ENCODE measurements around the gene ADRA2B. TPM values are rescaled to one million over a fixed set of nuclear protein-coding genes. Genes with fewer than 3 reads are reported as not detected.
A peak's percentile ranks its signal among the peaks of the same experiment; 100 is the strongest.
"Not testable (repeated sequence)": the region's sequence is repeated elsewhere in the genome, so short reads cannot be mapped to it uniquely, and the experiment has no call there.

Gene ADRA2B
- total RNA-seq, 1 experiment from 2014 or later: not detected

DNA sequence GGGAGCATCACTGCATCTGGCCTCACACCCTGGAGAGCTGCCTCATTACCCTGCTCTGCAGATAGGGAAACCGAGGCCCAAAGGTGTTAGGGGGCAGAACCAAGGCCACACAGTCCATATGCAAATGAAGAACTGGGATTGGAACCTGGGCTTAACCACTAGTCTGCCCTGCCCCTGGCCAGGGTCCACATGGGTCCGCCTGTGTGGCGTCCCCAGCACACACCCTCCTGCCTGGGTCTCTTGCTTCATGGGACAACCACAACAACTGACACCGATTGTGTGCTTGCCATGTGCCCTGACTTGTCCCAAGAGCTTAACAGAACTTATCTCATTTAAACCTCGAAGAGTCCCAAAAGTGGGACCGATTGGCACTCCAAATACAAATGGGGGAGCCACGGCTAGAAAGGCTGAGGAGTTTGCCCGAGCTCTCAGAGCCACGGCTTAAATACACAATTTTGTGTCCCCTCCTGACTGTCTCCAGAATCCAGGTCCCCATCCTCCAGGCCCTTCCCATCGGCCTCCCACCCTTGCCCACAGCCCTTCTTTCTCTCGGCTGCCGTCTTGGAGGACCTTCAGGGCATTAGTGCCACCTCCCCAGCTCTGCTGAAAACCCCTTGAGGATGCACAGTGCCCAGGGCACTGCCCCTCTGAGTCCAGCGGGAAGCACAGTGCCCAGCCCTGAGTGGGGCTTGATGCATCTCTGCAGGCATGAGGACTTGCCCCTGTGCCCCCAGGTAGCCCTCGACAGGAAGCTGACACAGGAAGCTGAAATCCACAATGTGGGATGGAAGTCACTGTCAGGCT is 34.6 kb upstream of the ADRA2B start:
- no peak for DNase-seq (ENCODE audit: extremely low read depth, low read depth)

DNA sequence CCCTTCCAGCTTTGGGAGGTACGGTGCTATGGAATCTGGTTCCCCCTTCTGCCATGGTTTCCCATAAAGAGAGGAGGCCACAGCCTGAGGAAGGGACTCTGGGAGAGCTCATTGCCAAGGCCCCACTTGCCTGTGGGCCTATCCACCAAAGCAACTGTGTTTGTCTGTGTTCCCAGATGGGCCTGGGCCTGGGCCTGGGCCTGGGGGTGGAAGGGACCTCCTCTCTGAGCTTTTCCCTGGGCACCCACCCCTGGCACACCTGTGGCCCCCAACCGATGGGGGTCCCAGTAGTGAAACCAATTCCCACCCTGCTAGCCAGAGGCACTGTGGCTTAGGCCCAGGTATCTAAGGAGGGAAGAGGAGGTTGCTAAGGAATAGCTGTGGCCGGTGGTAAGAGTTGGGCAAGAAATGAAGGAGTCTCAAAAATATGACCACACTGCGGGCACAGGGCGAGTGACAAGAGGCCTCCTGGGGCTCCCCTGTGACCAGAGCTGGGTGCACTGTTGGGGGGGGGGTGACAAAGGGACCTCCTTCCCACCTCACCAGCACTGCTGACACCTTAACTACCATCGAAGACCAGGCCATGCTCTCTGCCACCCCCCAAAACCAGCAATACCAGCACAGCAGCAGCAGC is 33.8 kb upstream of the ADRA2B start:
- DNase-seq (ENCODE audit: extremely low read depth, low read depth): no peak

DNA sequence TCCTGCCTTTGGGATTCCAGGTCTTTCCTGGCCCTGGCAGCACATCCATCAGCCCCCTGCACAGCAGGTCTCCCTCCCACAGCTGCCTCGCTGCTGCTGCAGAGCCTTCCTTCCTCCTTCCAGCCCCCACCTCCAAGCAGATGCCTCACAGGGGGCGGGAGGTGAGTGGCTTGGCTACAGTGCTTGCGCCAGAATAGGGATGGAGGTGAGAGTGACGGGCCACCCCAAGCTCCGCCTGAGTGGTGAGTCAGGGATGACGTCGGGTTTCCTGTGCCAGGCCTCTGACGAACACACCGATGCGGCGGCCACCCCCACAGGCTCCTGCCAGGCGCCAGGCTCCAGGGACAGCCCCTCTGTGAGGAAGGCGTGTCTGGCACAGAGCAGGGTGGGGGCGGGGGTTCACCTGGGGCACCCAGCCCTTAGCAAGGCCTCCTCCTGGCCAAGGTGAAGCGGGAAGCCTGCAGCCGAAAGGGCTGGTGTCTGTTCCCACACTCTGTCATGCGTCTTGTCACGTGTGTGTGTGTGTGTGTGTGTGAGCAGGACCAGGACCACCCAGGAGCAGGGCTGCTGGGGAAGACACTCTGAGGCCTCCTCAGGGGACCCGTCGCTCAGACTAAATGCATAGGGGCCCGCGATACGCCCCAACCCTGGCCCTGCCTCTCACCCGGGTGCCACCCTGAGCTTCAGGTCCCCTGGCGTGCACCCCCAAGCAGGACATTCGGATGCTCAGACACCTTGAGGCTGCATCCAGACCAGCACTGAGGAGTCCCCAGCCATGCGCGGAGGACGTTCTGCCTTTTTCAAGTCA is 32.2 kb upstream of the ADRA2B start:
- peak; percentile 87 for DNase-seq (ENCODE audit: extremely low read depth, low read depth)

DNA sequence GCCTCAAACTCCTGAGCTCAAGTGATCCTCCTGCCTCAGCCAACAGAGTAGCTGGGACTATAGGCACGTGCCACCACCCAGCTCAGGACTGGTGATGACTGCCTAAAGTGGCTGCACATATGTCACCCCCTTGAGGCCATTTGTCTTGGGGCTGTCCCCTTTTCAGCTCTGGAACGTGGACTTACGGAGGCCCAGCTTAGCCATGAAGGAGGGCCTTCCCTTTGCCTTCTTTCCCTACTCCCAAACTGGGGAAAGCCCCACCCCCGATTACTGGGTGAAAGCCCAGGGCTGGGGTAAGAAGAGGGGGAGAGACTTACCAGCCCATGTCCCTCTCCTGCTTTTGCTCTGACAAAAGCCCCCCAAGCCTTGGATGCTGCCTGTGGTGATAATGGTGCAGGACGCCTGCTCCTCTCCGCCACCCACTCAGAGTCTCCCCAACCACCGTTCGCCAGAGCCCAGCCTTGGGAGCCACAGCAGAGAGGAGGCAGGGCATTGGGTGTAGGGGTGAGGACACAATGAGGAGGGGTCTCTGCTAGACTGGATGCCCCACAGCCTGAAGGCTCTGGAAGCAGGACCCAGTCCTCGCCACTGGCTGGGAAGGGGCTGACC is 31.3 kb upstream of the ADRA2B start:
- DNase-seq (ENCODE audit: extremely low read depth, low read depth): no peak

DNA sequence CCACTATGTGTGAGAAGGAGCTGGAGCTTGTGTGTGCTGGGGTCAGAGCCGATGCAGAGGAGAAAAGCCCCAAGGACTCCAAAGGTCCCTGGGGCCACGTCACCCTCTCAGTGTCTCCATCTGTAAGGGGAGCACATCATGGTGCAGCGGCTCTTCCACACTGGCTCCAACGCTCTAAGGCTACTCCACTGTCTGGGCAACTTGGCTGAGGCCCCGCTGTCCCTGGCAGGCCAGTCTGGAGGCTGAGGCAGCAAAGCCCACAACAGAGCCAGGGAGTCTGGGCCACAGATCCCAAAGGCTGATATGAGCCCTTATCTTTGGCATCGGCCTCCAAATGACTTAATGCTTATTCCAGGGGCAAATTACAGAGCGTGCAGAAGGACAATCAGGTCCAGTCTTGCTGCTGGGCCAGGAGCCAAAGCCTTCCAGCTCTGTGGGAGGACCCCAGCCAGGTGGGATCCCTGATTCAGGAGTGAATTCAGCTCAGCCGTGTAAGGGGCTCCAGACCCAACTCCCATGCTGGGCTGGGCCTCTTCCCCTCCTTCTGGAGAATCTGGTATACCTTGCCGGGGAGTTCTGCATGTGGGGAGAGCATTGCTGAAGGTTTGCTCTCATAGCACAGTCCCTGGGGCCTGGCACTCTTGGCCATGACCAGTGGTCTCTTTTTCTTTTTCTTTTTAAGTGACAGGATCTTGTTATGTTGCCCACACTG is 30.7 kb upstream of the ADRA2B start:
- no peak for DNase-seq (ENCODE audit: extremely low read depth, low read depth)

DNA sequence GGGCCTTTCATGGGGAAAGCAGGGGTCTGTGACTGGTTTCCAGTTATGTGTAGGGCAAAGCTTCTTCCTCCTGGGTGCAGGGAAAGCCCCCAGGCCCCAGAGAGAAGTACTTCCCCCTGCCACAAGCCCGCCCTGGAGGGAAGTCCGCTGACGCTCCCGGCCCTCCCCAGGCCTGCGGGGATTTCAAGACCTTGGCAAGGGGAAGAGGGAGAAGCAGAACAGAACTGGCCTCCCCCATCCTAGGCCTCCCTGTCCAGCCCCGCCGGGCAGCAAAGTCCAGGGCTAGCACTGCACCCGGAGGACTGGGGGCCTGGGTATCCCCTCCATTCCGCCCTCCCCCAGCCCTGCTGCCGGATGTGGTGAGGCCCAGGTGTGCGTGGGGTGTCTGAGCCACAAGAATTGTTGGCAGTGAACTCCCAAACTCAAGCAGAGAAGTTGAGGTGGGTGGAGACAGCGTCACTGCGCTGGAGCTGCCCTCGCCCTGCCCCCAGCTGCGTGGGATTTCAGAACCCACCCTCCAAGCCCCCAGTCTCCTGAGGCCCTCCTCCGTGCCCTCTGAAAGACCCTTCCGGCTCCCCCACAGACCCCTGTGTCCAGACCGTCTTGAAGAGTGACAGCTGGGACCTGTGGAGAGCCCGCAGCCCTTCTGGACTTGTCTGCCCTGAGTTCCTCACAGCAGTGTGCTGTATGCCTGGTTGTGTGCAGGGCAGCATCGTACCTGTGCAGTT is 29.9 kb upstream of the ADRA2B start:
- no peak for DNase-seq (ENCODE audit: extremely low read depth, low read depth)

DNA sequence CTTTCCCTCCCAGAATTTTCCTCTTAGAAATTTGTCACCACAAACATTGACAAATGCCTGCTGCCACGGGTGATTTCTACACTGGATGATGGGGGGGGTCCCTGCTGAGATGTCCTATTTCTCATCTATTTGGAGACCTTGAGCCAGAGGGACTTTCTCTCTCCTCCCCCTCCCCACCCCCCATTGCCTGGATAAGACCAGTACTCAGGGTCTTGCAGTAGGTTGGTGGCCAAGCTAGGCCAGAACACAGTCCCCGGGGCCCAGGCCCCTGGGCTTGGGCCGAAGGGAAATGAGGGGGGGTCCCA is 29.4 kb upstream of the ADRA2B start:
- no peak for DNase-seq (ENCODE audit: extremely low read depth, low read depth)

DNA sequence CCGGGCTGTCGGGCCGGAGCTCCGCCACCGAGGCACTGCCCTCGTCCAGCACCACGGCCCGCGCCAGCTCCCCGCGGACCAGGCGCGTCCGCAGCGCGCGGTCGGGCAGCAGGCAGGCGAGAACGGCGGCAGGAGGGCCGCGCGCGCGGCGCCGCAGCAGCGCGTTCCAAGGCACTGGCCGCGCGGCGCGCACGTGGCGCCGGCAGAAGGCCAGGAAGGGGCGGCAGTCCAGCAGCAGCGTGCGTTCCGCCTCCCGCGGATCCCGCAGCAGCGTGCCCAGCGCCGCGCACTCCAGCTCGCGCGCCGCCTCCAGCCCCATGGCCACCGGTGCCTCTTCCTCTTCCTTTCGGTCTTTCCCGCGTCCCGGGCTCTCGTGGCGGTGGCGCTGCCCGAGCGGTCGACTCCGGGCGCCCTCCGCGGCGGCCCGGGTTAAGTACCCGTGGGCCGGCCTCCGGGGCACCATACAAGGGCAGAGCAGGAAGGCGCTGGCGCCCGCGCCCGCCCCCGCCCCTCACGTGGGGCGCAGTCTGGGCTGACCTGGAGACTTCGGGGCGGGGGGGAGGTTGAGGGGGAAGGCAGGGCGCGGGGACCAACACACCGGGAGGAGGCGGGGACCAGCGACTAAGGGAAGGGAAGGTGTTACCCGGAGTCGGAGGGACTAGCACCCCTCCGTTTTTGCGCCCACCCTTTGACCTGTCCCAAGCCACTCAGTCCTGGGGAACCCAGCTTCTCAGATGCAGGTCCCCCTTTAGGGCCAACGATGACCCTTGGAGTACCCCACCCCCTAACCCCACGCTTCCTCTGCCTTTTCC is 28.9 kb upstream of the ADRA2B start, which contains the start of gene DUSP2:
TSS of gene DUSP2 (minus strand) at position 405 of the 812 bp plus-strand sequence. CDS start at position 319, 86 bp downstream.
- peak; percentile 50 for DNase-seq (ENCODE audit: extremely low read depth, low read depth)

DNA sequence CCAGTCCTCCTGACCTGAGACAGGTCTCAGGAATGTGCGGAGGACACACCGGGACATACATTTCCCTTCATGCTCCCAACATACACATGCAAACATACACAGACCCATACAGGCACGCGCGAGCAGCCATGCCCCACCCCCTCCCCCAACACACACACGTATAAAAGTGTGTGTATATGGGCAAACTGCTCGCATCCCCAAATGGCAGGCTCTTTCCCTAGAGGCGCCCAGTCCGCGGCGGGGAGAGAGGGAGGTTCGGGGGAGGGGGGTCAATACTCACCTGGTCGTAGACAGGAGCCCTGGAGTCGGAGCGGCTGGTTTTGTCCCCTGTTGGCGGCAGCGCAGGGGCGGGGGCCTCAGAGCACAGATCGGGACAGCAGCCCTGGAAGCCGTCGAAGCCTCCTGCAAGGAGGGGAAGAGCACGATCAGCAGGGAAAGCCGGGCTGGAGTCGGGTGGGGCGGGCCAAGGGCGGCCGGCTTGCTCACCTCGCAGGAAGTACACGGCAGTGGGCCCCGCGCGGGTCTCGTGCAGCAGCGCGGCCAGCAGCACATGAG is 28.2 kb upstream of the ADRA2B start:
- no peak for DNase-seq (ENCODE audit: extremely low read depth, low read depth)

DNA sequence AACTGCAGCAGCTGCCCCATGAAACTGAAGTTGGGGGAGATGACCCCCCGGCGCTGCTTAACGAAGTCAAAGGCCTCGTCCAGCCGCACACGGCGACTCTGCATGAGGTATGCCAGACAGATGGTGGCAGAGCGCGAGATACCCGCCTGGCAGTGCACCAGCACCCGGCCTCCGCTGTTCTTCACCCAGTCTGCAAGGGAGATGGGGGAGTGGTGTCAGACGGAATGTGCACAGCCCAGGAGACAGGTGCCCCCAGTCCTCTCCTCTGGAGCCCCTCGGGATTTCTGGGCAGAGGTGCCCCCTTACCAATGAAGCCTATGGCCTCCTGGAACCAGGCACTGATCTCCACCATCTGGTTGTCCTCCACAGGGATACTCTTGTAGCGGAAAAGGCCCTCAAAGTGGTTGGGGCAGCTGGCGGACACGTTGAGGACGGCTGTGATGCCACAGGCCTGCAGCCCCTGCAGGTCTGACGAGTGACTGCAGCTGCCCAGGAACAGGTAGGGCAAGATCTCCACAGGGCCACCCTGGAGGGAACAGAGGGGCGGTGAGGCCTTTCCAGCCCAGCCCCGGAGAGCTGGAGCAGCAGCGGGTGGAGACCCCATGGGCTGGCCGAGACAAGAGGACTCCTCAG is 27.6 kb upstream of the ADRA2B start:
- DNase-seq (ENCODE audit: extremely low read depth, low read depth): no peak

DNA sequence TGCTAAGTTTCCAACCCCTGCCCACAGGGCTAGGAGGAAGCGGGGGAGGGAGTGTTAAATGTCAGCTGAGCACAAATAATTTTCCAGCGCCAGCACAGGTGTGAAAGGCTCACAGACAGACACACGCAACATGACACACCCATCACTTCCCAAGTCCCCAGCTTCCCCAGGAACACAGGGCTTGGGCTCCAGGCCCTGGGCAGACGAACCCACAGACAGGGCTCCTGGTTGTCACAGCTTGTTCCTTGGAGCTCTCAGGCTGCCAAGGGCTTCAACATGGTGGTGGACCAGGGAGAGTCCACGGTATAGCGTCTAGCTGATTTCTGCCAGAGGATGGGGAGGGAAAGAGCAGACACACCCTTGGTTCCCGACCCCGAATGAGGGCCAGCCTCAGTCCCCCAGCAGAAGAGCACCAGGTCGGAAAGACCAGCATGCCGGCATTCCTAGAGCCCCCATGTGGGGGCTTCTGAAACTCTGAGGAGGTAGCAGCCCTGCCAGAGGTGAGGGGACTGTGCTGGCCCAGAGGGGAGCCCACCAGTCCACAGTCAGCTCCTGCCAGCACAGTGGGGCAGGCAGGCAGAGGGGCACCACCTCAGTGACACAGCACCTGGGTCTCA is 27.0 kb upstream of the ADRA2B start:
- no peak for DNase-seq (ENCODE audit: extremely low read depth, low read depth)

DNA sequence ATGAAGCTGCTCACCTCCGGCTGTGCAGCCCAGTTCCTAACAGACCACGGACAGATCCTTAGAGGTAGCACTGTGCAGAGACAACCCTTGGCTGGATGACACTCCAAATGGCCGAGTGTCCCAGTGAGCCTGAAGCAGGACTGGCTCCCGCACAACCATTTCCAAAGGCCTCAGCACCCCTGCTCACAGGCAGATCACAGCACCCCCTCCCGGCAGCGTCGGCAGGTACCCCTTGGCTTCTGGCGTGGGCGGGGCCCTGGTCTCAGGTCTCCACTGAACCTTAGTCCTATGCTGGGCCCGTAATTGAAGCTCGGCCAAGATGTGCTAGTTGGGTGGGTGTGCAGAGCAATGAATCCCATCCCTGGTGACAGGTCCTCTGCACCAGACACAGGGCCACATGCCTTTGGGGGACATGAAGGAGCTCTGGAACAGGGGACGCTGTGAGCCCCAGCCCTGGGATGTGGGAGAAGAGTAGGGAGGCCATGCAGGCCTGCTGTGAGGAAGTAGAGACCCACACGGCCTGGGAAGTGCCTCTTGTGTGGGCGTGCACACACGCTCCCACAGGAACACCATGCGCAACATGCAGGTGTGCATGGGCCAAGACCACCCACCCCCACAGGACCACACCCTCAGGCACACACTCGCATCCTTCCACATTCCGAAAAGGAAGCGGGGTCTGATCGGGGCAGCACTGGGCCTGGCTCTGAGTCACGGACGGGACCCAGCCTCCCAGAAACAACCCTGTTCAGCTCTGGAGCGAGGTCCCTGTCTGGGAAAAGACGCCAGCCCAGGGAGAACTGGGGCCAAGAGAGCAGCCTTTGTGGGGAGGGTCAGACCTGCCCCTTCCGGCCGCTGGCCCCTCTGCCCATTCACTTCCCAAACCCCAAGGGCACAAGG is 26.1 kb upstream of the ADRA2B start:
- DNase-seq (ENCODE audit: extremely low read depth, low read depth): no peak

DNA sequence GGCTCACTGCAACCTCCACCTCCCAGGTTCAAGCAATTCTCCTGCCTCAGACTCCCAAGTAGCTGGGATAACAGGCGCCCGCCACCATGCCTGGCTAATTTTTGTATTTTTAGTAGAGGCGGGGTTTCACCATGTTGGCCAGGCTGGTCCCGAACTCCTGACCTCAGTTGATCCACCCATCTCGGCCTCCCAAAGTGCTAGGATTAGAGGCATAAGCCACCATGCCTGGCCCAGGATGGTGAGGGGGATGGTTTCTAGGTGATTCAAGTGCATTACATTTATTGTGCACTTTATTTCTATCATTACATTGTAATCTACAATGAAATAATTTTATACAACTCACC is 25.2 kb upstream of the ADRA2B start:
- not testable (repeated sequence) for DNase-seq (ENCODE audit: extremely low read depth, low read depth)

DNA sequence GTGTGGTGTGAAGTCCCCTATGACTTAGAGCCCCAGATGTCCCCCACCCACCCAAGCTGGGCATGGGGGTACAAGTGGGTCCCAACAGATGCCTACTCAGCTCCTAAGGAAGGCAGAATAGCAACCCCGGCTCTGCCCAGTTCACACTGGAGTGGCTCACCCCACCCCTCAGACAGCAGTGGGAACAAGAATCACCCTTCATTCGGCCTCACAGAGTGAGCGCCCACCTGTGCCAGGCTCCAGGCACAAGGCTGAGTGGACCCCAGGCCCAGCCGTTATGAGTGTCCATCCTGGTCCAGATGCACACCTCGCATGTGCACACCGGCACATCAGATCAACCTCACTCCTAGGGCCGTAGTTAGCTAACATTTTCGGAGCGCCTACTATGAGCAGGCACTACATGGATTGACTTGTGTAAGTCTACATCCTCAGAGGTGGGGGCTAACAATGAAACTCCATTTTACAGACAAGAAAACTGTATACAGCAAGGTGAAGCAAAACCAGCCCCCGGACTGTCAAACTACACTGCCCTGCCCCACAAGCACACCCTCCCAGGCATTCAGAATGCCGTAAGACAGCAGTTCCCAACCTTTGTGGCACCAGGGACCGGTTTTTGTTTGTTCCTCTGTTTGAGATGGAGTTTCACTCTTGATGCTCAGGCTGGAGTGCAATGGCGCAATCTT is 24.7 kb upstream of the ADRA2B start:
- no peak for DNase-seq (ENCODE audit: extremely low read depth, low read depth)

DNA sequence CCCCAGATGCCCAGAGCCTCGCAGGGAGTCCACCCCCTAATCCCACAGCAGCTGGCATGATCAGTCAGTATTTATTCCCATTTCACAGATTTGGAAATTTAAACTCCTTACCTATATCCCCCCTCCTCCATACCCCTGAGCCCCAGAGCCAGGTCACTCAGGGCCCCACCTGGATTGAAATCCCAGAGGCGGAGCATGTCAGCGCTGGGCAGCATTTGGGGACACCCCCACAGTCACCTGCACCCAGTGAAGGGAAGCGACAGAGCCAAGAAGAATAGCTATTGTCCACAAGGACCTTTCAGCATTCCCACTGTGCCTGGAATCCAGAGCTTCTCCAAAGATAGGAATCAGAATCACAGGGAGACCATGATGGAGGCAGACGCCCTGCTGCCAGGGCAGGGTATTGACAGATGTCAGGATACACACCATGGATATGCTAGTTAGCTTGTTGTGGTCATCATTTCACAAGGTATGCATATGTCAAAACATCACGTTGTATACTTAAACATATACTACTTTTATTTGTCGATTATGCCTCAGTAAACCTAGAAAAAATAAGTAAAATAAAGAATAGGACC is 22.9 kb upstream of the ADRA2B start:
- no peak for DNase-seq (ENCODE audit: extremely low read depth, low read depth)

All from NCI-H460 (cell line).